Esophagus squamous epithelium (tissue), 5 donors: Measurements from ENCODE around the gene ARFGAP3. TPM values are rescaled to one million over a fixed set of nuclear protein-coding genes. Genes with fewer than 3 reads are reported as not detected.

ENCODE experiments used
- DNase-seq: peaks from one replicate; lab custom pipeline; 2025; lab: John Stamatoyannopoulos, UW
- H3K27ac ChIP-seq, 4 donors: fragments of 200-600 bp; sonication (generic); one replicate each; pipeline ENCODE4 v1.5.1; 2016 to 2019; ENCODE audit warnings: mild to moderate bottlenecking in 1 of 4
- H3K27me3 ChIP-seq, 4 donors: fragments of 200-600 bp; sonication (generic); 1 replicate in 3 of 4; 2 replicates in 1 of 4; pipeline versions ENCODE4 v1.5.1 to v1.6.0; 2017 to 2021; ENCODE audit warnings: antibody characterized with exemption in 1 of 4
- H3K36me3 ChIP-seq, 3 donors: fragments of 200-600 bp; sonication (generic); one replicate each; pipeline ENCODE4 v1.5.1; 2016 to 2019
- H3K4me1 ChIP-seq, 3 donors: fragments of 200-600 bp; sonication (generic); one replicate each; pipeline ENCODE4 v1.5.1; 2017 to 2019
- H3K4me3 ChIP-seq, 4 donors: fragments of 200-600 bp; sonication (generic); 1 replicate in 3 of 4; 2 replicates in 1 of 4; pipeline ENCODE4 v1.5.1; 2016 to 2019; ENCODE audit warnings: mild to moderate bottlenecking in 2 of 4, moderate library complexity in 1 of 4
- H3K9me3 ChIP-seq, 3 donors: fragments of 200-600 bp; sonication (generic); one replicate each; pipeline ENCODE4 v1.5.1; 2016 to 2019
- POLR2A ChIP-seq, 4 donors: fragments of 450-650 bp; IDR thresholded peaks; one replicate each; pipeline ENCODE4 v1.6.1; 2017; ENCODE audit warnings: antibody characterized with exemption in 4 of 4, mild to moderate bottlenecking in 4 of 4, moderate library complexity in 3 of 4
- WGBS, 2 donors: methylation state at CpG; one replicate each; pipeline ENCODE4 v1.1.5; 2018; 5-methylcytosine and 5-hydroxymethylcytosine counted together
- intact Hi-C: fragments of 100-400 bp; cut with DNase I; formaldehyde crosslinking; loops from one replicate; pipeline ENCODE4 v1.15.0; 2022
- total RNA-seq, 4 donors: library from RNA; depleted of rRNA; stranded (reverse); fragments of >200 nt; gene quantifications; one replicate each; pipeline ENCODE4 v1.1.0, GENCODE V29; 2016
- TF ChIP-seq, protein P1 (sequence below), 6 experiments: fragments of 450-650 bp in 4 of 6; fragments of 200-600 bp in 2 of 6; sonication (generic) in 2 of 6; IDR thresholded peaks; one replicate each; pipeline ENCODE4 v1.5.1; 2016 to 2019; ENCODE audit warnings: antibody characterized with exemption in 6 of 6, mild to moderate bottlenecking in 4 of 6, moderate library complexity in 4 of 6
- donor health status: DM: yes; HTN: yes; CAD: no.

Gene ARFGAP3
- total RNA-seq, 4 donors from 2014 or later, result 27.3 to 35.1 (median 30.5) TPM

DNA sequence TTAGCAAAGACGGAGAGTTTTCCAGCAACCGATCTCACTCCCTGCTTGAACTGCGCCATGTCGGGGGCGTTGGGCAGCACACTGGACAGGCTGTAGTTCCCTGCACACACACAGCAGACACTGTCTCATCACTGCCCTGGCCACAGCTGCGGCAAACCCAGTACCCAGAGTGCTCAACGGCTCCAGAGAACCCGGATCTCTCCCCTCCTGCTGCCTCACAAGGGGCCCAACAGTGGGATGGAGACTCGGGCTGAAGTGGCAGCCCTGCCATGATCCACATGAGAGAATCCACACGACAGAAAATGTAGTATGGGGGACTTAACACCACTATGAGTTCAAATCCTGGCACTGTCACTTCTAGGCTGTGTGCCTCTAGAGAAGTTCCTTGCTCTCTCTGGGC, 58.0 kb downstream of the ARFGAP3 start:
- H3K27me3 ChIP-seq, result no peaks in the 10 kb centered on the region
- H3K4me1 ChIP-seq, result peaks cover 0 to 9% (median 3%) of the 10 kb centered on the region in 3 donors
- H3K4me3 ChIP-seq, result no peak overlapping the region
- no peak overlapping the region for H3K27ac ChIP-seq
- no peaks in the 10 kb centered on the region for H3K9me3 ChIP-seq
- 93 to 99% methylated on average over 5 to 7 of the region's 10 CpGs for WGBS, 2 donors
- TF ChIP-seq, protein P1, sequence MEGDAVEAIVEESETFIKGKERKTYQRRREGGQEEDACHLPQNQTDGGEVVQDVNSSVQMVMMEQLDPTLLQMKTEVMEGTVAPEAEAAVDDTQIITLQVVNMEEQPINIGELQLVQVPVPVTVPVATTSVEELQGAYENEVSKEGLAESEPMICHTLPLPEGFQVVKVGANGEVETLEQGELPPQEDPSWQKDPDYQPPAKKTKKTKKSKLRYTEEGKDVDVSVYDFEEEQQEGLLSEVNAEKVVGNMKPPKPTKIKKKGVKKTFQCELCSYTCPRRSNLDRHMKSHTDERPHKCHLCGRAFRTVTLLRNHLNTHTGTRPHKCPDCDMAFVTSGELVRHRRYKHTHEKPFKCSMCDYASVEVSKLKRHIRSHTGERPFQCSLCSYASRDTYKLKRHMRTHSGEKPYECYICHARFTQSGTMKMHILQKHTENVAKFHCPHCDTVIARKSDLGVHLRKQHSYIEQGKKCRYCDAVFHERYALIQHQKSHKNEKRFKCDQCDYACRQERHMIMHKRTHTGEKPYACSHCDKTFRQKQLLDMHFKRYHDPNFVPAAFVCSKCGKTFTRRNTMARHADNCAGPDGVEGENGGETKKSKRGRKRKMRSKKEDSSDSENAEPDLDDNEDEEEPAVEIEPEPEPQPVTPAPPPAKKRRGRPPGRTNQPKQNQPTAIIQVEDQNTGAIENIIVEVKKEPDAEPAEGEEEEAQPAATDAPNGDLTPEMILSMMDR (IDR thresholded peaks at IDR 0.05), result no peak
- no peak for TF ChIP-seq POLR2A (IDR thresholded peaks at IDR 0.05)
- DNase-seq, result no peak
- H3K36me3 ChIP-seq, result peaks cover 4 to 88% (median 15%) of the 10 kb centered on the region in 3 donors
- intact Hi-C loops, result no loop called here

DNA sequence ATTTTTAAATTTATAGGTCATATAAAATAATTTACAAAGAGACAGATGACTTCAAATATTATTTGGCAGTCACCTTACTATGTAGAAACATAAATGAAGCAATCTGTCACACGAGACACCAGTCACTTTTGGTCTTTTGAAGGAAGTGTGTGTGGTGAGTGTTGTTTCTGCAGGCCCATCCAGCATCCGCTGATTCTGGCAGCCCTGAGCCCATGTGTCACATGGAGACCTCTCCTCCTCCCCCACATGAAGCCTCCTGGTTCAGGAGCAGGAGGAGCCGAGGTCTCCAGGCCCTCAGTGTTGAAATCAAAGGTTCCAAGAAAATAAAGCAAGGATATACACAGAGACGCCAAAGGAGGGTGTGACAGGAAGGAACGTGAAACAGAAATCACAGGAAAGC, 60.1 kb downstream of the ARFGAP3 start:
- Histone ChIP-seq H3K36me3 (peaks cover 4 to 69% (median 8%) of the 10 kb centered on the region in 3 donors), H3K27ac (peak overlapping the region in 2 of 4 donors; percentile 20 to 34)
- no peak for DNase-seq

DNA sequence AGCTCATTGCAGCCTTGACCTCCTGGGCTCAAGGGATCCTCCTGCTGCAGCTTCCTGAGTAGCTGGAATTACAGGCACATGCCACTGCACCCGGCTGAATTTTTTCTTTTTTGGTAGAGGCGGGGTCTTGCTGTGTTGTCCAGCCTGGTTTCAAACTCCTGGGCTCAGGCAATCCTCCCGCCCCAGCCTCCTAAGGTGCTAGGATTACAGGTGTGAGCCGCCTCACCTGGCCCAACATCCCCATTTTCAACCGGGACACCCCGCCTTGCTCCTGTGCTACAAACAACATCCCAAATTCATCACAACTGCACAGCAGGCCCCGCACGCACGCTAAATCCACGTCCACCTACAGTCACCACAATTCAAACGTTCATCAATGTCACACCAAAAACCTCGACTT, 61.0 kb downstream of the ARFGAP3 start:
- H3K4me3 ChIP-seq, result no peak overlapping the region
- H3K27ac ChIP-seq, result no peak overlapping the region
- H3K4me1 ChIP-seq, result peaks cover 0 to 15% (median 6%) of the 10 kb centered on the region in 3 donors
- 78 to 85% methylated on average over 11 of the region's 12 CpGs for WGBS, 2 donors
- TF ChIP-seq POLR2A (IDR thresholded peaks at IDR 0.05), result no peak
- TF ChIP-seq, protein P1 (IDR thresholded peaks at IDR 0.05), result no peak
- H3K27me3 ChIP-seq, result no peaks in the 10 kb centered on the region
- peaks cover 3 to 60% (median 8%) of the 10 kb centered on the region in 3 donors for H3K36me3 ChIP-seq
- intact Hi-C loops, result no loop called here
- no peaks in the 10 kb centered on the region for H3K9me3 ChIP-seq
- no peak for DNase-seq

More for the DNA sequence above, 60.1 kb downstream of the ARFGAP3 start:
- 41 to 57% methylated on average over 3 to 4 of the region's 5 CpGs for WGBS, 2 donors
- H3K4me1 ChIP-seq, result peaks cover 0 to 6% (median 0%) of the 10 kb centered on the region in 3 donors
- intact Hi-C loops, result no loop called here
- no peaks in the 10 kb centered on the region for H3K9me3 ChIP-seq
- TF ChIP-seq, protein P1 (IDR thresholded peaks at IDR 0.05), result no peak
- no peak for TF ChIP-seq POLR2A (IDR thresholded peaks at IDR 0.05)
- H3K27me3 ChIP-seq, result no peaks in the 10 kb centered on the region
- no peak overlapping the region for H3K4me3 ChIP-seq

DNA sequence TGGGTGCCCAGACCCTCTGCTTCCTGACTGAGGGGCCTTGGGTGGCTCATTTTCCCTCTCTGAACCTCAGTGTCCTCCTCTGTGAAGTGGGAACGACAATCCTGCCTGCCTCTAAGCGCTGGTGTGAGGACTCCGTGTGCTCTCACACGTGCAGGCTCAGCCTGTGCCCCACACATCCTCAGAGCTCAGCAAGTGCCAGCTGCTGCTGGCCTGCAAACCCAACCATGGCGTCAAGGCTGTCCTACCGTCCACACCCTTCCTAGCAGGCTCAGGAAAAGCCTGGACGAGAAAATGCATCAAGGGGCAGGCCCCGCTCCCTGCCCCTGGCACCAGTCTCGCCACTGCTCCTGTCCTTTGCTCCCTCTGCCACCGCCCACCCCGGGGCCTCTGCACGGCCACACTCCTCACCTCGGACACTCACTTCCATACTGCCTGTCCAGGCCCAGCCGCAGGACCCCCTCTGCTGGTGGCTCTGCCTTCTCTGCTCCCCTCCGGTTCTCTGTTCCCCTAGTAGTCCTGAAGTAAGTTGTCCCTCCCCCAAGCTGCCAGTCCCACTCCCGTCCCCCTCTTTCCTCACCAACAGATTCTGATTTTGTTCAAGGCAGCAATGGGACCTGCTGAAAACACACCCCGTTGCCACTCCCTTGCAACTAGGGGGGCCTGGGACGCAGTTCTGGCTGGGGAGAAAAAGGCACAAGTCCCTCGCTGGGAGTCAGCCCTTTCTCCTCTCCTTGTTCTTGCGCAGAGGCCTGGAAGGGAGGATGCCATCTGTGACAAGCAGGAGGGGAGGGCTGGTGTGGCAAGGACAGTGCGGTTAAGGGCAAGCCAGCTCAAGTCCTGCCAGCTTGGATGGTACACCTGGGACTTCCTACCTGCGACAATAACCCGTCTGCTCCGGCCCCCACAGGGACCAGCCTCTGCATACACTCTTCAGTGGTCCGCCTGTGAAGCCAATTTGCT, 62.2 kb downstream of the ARFGAP3 start:
- no peaks in the 10 kb centered on the region for H3K9me3 ChIP-seq
- 80 to 82% methylated on average over 18 of the region's 25 CpGs for WGBS, 2 donors
- TF ChIP-seq POLR2A (IDR thresholded peaks at IDR 0.05), result no peak
- TF ChIP-seq, protein P1 (IDR thresholded peaks at IDR 0.05), result no peak
- peaks cover 0 to 27% (median 12%) of the 10 kb centered on the region in 3 donors for H3K4me1 ChIP-seq
- no peak overlapping the region for H3K27ac ChIP-seq
- no peaks in the 10 kb centered on the region for H3K27me3 ChIP-seq
- DNase-seq, result no peak
- H3K36me3 ChIP-seq, result peaks cover 0 to 48% (median 8%) of the 10 kb centered on the region in 3 donors
- H3K4me3 ChIP-seq, result no peak overlapping the region
- intact Hi-C loops, result no loop called here

DNA sequence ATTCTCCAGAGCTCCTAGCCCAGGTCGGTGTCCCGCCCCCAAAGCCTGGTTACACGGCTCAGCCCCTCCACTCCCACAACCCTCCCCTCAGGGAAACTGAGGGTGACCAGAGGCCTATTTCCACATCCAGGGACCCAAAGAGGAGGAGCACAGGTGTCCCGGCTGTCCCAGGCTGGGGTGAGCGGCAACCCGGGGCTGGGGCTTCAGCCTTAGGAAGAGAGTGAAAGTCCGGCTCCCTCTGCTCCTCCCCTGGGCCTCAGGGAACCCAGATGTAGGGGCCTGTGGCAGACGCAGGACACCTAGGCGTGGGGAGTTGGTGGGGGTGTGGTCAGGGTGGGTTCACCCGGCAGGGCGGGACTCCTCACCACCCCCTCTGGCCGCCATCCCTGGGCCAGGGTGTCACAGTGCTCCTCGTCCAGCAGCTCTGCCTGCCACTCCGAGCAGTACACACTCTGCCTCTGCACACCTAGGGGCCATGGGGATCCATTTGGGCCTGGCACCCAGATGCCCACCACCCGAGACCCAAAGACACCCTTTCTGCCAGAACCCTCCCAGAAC, 63.1 kb downstream of the ARFGAP3 start:
- H3K27ac ChIP-seq, result peak overlapping the region in 1 of 4 donors; percentile 21

More for the DNA sequence above, 63.1 kb downstream of the ARFGAP3 start:
- no peak for TF ChIP-seq POLR2A (IDR thresholded peaks at IDR 0.05)
- 83 to 89% methylated on average over 1 to 6 of the region's 15 CpGs for WGBS, 2 donors
- intact Hi-C loops, result no loop called here
- H3K9me3 ChIP-seq, result no peaks in the 10 kb centered on the region
- H3K36me3 ChIP-seq, result peaks cover 0 to 39% (median 2%) of the 10 kb centered on the region in 3 donors
- no peaks in the 10 kb centered on the region for H3K27me3 ChIP-seq
- peaks cover 0 to 32% (median 12%) of the 10 kb centered on the region in 3 donors for H3K4me1 ChIP-seq
- DNase-seq, result no peak
- H3K4me3 ChIP-seq, result no peak overlapping the region
